Measurements from ENCODE around the gene MTSS2.

The MTSS2 gene, protein sequence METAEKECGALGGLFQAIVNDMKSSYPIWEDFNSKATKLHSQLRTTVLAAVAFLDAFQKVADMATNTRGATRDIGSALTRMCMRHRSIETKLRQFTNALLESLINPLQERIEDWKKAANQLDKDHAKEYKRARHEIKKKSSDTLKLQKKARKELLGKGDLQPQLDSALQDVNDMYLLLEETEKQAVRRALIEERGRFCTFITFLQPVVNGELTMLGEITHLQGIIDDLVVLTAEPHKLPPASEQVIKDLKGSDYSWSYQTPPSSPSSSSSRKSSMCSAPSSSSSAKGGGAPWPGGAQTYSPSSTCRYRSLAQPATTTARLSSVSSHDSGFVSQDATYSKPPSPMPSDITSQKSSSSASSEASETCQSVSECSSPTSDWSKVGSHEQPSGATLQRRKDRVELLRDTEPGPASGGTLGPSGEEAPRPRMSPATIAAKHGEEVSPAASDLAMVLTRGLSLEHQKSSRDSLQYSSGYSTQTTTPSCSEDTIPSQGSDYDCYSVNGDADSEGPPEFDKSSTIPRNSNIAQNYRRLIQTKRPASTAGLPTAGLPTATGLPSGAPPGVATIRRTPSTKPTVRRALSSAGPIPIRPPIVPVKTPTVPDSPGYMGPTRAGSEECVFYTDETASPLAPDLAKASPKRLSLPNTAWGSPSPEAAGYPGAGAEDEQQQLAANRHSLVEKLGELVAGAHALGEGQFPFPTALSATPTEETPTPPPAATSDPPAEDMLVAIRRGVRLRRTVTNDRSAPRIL

DNA sequence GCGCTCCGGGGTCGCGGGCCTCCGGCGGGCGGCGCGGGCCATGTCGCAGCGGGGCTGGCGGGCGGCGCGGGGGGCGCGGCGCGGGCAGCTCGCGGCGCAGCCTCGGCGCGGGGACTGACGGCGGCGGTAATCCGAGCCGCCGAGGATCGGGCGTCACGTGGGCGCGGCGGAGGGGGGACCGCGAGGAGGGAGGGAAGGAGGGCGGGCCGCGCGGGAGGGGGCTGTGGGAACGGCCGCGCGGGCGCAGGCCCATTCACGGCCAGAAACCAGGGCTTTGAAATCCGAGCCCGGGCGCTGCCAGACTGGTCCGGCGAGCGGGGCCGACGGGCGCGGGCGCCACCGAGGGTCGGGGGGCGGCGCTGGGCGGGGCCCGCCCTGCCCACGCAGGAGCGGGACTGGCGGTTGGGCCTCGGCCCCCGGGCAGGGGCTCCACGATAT lies at the start of gene MTSS2:
TSS of gene MTSS2 (minus strand) at position 116 of the 438 bp plus-strand sequence. CDS start 262 bp downstream, outside the sequence.
- DNase-seq (ENCODE audit: extremely low read depth, low read depth), result no peak
- TF ChIP-seq, protein P1, sequence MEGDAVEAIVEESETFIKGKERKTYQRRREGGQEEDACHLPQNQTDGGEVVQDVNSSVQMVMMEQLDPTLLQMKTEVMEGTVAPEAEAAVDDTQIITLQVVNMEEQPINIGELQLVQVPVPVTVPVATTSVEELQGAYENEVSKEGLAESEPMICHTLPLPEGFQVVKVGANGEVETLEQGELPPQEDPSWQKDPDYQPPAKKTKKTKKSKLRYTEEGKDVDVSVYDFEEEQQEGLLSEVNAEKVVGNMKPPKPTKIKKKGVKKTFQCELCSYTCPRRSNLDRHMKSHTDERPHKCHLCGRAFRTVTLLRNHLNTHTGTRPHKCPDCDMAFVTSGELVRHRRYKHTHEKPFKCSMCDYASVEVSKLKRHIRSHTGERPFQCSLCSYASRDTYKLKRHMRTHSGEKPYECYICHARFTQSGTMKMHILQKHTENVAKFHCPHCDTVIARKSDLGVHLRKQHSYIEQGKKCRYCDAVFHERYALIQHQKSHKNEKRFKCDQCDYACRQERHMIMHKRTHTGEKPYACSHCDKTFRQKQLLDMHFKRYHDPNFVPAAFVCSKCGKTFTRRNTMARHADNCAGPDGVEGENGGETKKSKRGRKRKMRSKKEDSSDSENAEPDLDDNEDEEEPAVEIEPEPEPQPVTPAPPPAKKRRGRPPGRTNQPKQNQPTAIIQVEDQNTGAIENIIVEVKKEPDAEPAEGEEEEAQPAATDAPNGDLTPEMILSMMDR (IDR thresholded peaks at IDR 0.05; ENCODE audit: low read depth, low read length, missing control alignments), result no peak
- peak within 1 kb of the TSS; percentile 78 for H3K4me3 ChIP-seq (replicated peaks; ENCODE audit: low read depth, low read length)

DNA sequence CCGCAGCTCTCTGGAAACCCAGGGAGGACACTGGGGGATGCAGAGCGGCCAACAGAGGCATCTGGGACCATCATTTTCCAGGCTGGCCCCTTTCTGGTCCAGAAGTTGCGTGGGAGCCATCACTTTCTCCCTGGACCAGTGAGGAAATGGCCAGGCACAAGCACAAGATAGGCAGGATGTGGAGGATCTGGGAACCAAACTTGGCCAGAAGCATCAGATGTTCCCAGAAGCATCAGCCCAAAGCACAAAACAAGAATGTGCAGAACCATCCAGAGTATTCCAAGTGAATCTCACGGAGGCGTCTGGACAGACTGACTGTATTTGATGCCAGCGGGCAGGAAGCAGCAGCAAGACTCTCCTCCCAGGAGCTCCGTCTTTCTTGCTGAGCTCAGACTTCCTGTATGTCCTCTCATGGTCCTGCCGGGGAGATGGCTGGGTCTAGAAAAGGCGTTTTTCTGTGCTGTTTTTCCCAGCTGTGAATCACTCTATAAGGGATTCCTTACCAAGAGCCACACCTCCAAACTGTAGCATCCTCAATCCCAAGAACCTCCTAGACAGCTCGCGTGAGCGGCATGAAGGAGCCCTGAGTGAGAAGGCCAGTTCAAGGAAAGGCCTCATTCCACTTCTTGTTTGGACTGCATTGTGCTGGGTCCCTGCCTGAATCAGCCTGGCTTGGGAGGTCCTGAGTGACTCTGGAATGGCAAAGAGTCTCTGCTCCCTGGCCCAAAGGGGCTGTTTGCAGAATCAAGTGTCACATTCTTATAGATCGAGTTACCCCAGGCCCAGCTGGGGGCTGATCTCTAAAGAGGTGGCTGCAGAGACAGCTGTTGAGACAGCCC lies 49.5 kb upstream of the MTSS2 start:
- H3K4me3 ChIP-seq (replicated peaks; ENCODE audit: low read depth, low read length), result no peak overlapping the region
- TF ChIP-seq, protein P1 (IDR thresholded peaks at IDR 0.05; ENCODE audit: low read depth, low read length, missing control alignments), result no peak
- DNase-seq (ENCODE audit: extremely low read depth, low read depth), result peak; percentile 50

DNA sequence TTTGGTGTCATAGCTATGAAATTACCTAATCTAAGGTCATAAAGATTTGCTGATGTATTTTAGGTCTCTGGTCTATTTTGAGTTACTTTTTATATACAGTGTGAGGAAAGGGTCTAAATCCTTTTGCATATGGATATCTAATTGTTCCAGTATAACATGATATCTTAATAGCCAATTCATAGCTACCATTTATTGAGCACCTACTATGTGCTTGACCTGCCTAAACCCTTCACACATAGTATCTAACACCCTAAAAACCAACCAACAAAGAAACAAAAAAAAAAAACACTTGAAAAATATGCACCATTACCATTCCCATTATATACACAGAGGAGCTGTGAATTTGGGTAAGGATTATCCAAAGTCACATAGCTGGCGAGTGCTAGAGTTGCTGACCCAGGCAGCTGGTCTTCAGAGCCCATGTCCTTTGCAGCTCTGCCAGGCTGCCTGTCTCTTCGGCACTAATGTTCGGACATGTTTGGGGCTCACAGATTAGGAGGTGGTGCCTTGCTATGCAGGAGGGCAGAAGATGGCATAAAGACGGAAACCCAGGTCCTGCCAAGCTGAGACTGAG lies 48.8 kb upstream of the MTSS2 start:
- DNase-seq (ENCODE audit: extremely low read depth, low read depth), result no peak
- no peak overlapping the region for H3K4me3 ChIP-seq (replicated peaks; ENCODE audit: low read depth, low read length)
- TF ChIP-seq, protein P1 (IDR thresholded peaks at IDR 0.05; ENCODE audit: low read depth, low read length, missing control alignments), result no peak

DNA sequence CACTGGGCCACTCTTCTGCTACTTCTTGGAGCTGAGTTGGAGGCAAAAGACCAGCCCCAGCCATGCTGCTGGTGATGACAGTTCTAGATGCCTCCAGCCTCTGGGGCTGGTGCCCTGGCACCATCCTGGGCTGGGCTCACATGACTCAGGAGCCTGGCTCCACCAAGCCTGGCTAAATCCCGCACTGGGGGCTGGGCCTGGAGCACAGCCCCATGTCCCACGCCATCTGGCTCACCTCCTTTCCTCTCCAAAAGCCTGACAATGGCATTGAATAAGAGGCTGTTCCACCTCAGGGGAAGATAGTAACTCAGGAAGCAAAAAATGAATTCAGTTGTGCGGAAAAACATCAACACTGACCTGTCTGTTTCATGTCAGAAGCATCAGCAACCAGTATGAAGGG lies 45.1 kb upstream of the MTSS2 start:
- no peak overlapping the region for H3K4me3 ChIP-seq (replicated peaks; ENCODE audit: low read depth, low read length)
- TF ChIP-seq, protein P1 (IDR thresholded peaks at IDR 0.05; ENCODE audit: low read depth, low read length, missing control alignments), result no peak
- no peak for DNase-seq (ENCODE audit: extremely low read depth, low read depth)

DNA sequence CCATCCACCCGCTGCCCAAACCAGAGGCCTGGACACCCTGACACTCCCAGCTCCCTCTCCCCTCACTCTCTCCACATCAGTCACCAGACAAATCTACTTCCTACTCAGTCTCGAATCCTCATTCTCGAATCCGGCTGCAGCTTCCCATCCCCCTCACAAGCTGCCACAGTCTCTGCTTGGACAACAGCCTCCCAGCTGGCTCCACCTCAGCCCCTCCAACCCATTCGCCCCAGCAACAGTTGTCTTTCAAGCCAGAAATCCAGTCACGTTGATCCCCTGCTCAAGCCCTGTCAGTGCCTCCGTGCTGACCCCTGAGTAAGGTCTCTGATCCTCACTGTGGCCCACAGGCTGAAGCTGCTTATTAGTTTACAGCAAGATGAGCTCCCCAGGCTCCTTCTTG lies 44.2 kb upstream of the MTSS2 start:
- TF ChIP-seq, protein P1 (IDR thresholded peaks at IDR 0.05; ENCODE audit: low read depth, low read length, missing control alignments), result no peak
- H3K4me3 ChIP-seq (replicated peaks; ENCODE audit: low read depth, low read length), result no peak overlapping the region
- DNase-seq (ENCODE audit: extremely low read depth, low read depth), result no peak

DNA sequence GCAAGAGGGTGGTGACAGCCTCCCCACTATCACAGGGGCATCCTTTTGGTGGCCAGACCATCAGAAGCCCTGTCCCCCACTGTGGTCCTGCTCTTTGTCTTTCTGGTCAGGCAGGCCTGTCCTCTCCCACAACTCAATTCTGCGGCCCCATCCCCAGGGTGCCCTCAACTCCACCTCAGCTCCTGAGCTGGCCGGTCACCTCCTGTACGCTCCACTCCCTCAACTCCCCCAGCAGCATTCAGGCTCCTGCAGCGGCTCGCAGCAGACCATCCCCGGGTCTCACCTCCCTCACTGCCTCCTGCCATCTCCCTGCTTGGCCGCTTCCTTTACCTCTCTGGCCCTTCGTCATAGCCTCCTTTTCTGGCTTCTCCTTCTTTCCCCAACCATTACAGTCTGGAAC lies 43.4 kb upstream of the MTSS2 start:
- DNase-seq (ENCODE audit: extremely low read depth, low read depth), result no peak
- no peak overlapping the region for H3K4me3 ChIP-seq (replicated peaks; ENCODE audit: low read depth, low read length)
- TF ChIP-seq, protein P1 (IDR thresholded peaks at IDR 0.05; ENCODE audit: low read depth, low read length, missing control alignments), result no peak

Data from HFF-Myc (cell line).